Fibroblast of the aortic adventitia (primary cell): ENCODE measurements around the gene IGSF9. TPM values are rescaled to one million over a fixed set of nuclear protein-coding genes. Genes with fewer than 3 reads are reported as not detected.

Source experiments
- DNase-seq: peaks from one replicate; pipeline ENCODE4 v3.0.0-alpha.2; 2010; ENCODE audit warnings: low read depth
- H3K4me3 ChIP-seq: 2 replicates; pipeline ENCODE4 v1.5.1; 2011; ENCODE audit warnings: low read depth, mild to moderate bottlenecking, control low read depth, low read length, moderate library complexity
- CTCF ChIP-seq: IDR thresholded peaks from 2 replicates; pipeline ENCODE4 v1.5.1; 2011; ENCODE audit warnings: mild to moderate bottlenecking, low read length, control low read depth, inconsistent platforms; ENCODE audit not compliant: insufficient read depth
- total RNA-seq: library from RNA; depleted of rRNA; stranded (reverse); fragments of >200 nt; gene quantifications from 2 replicates; pipeline ENCODE4 v1.2.3, GENCODE V29; 2012; ENCODE audit warnings: low replicate concordance

IGSF9 gene
- total RNA-seq, 1 donor: not detected

- H3K4me3 ChIP-seq: no peak overlapping the region
- TF ChIP-seq CTCF: no peak
- no peak for DNase-seq
Measured at GRCh38 chr1:159932296-159933285, 12.8 kb downstream of the IGSF9 start.

- DNase-seq: no peak
- TF ChIP-seq CTCF: no peak
- no peak overlapping the region for H3K4me3 ChIP-seq
Measured at GRCh38 chr1:159931795-159932173, 13.6 kb downstream of the IGSF9 start.

GRCh38 chr1:159931101-159931794 lies 14.2 kb downstream of the IGSF9 start:
- no peak for DNase-seq
- TF ChIP-seq CTCF: no peak

GRCh38 chr1:159930634-159931033 lies 14.8 kb downstream of the IGSF9 start:
- no peak for DNase-seq
- TF ChIP-seq CTCF: no peak
- no peak overlapping the region for H3K4me3 ChIP-seq

More at GRCh38 chr1:159931101-159931794, 14.2 kb downstream of the IGSF9 start:
- no peak overlapping the region for H3K4me3 ChIP-seq

GRCh38 chr1:159930216-159930615 lies 15.2 kb downstream of the IGSF9 start:
- no peak overlapping the region for H3K4me3 ChIP-seq
- DNase-seq: no peak
- TF ChIP-seq CTCF: no peak

- TF ChIP-seq CTCF: no peak
- H3K4me3 ChIP-seq: no peak overlapping the region
- DNase-seq: no peak
Measured at GRCh38 chr1:159929155-159930051, 16.0 kb downstream of the IGSF9 start.
